HG02973 (cell line): Measurements from ENCODE around the gene BCKDHB.

Experiments used
- ATAC-seq: cut with Tn5 transposase; IDR thresholded peaks from one replicate; pipeline ENCODE4 v1.9.1; 2021; ENCODE audit warnings: moderate library complexity; ENCODE audit not compliant: unreplicated experiment

BCKDHB gene

DNA sequence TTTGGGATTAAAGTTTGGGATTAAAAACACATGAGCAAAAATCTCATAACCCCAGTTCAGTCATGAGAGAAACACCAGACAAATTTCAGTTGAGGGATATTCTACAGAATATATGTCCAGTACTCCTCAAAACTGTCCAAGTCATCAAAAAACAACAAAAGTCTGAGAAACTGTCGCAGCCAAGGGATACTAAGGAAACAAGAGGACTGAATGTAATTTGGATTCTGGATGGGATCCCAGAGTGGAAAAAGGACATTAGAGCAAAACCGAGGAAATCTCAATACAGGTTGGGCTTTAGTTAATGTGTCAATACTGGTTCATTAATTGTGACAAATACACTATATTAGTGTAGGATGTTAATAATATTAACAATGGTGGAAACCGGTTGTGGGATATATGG lies 219.3 kb downstream of the BCKDHB start:
- no peak for ATAC-seq

DNA sequence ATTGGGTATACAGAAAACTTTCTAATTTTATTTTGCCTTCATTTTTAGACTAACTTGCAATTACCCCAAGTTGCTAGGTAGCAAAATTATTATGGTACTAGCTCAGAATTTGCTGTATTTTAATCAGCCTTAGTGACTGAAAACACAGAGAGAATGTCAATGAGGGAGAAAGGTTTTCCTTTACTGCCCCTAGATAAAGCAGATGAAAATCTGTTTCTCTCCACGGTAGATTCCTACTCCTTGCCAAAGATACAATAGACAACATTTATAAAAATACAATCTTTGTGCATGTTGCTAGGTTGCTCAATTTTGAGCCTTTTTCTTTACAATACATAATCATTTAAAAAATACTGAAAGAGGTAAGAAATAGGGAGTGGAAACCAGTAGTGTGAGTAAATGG lies 222.2 kb downstream of the BCKDHB start:
- ATAC-seq: no peak

DNA sequence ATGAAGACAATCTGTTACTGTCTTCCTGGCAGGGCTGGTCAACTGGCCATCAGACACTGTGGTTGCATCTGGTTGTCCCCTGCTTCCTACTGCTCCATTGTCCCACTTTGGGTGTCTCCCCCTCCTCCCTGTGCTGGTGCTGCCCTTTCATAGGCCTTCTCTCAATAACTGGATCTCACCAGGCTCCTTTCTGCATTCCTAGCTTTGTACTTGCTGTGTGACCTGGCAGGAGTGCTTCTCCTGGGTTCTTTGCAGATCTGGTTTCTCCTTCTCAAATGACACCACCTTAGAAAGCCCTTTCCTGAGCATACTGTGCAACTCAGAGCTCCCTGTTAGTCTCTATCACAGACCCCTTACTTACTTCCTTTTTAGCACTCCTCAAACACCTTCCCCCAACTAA lies 223.0 kb downstream of the BCKDHB start:
- no peak for ATAC-seq

DNA sequence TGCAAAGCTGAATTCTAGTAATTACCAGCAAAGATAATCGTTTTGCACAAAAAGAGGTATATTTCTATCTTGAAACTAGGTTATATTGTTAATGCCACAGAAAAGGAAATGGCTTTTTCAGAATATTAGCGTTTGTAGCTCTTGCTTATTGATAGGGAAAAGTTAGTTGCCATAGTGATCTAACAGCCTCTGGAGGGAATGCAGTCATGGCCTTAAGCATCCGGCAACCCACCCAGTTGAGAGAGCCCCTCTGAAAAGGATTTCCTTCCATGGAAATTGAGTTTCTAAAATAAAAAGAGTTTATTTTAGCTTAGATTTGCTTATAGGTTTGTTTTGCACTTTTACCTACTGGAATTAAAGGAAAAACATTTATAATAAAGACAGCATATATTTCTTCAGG lies 224.5 kb downstream of the BCKDHB start:
- ATAC-seq: no peak

DNA sequence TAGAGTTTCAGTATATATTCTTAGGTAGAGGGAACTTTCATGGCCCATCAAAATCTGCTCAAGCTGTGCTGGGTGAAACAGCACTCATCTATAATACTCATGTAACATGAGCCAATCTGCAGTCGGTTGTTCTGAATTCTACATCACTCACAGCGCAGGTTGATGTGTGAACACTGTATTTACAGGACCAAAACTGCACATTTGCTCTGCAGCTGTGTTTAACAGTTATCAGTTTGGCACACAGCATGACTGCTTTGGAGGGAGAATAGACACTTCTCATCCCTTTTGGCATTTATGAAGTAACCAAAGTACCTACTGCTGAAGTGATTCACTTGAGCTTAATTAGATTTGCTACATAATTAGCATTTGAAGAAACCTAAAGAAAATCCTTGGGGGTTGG lies 225.1 kb downstream of the BCKDHB start:
- ATAC-seq: no peak

DNA sequence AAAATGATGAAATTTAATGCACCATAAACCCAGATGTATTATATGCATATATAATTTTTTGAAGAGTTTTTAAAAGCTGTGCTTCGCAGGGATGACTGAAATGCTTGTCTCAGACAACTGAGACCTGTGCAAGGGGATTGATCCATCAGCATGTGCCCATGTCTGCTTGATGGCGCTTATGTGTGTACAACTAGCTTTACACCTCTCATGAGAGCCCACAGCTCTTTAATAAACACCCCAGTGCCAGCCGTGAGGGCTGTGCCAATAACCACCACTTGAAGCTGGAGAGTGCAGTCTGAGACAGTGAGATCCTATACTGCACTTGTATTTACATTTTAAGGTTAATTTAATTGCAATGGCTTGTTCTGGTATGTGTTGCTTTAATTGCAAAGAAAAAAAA lies 225.5 kb downstream of the BCKDHB start:
- ATAC-seq: no peak

DNA sequence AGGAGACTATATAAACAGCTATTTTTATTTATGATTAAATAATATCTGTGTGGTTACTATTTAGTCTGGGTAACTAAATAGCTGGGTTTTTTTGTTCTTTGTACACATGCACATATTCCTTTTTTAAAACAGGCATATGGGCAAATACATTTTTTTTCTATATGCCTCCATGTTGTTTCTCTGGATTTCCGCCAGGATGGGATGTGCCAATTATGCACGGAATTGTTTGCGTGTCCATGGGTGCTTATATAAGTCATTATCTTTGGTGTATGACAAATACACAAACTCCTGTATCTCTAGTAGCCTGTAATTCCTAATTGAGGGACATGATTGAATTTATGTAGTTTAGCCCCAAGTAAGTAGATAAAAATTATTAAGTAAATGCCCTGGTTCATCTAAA lies 226.9 kb downstream of the BCKDHB start:
- ATAC-seq: no peak

DNA sequence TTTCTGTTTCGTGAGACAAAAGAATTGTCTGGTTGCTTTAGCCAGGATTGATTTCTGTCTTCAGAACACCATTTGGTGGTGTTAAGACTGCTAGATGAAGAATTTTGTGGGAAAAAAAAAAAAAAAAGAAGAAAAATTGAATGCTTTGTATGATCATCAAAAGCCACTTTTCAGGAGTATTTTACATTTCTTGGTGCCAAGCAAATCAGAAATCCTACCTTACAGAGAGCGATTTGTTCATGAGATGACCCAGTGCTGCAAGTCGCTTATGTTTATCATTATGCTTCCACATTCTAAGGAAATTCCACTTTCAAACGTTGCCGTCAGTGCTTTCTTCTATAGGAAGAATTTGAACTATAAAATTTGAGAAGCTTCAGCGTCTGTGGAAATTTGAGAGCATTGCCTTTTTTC lies 228.7 kb downstream of the BCKDHB start:
- ATAC-seq: no peak

DNA sequence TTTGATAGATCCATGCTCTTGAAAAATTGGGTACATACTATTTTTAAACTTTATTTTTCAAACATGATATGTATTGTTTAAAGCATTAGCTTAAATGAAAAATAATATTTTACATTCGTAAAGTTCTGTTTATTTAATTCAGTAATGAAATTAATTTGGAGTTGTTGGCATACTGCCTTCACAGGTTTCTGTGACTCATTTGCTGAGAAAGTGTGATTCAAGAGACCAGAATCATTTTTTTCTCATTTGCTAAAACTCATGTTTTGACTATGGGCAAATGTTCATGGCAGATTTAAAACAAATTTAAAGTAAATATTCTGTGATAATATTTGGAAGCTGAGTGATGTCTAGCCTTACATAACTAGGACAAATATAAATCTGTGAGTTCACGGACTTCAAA lies 230.4 kb downstream of the BCKDHB start:
- ATAC-seq: no peak

DNA sequence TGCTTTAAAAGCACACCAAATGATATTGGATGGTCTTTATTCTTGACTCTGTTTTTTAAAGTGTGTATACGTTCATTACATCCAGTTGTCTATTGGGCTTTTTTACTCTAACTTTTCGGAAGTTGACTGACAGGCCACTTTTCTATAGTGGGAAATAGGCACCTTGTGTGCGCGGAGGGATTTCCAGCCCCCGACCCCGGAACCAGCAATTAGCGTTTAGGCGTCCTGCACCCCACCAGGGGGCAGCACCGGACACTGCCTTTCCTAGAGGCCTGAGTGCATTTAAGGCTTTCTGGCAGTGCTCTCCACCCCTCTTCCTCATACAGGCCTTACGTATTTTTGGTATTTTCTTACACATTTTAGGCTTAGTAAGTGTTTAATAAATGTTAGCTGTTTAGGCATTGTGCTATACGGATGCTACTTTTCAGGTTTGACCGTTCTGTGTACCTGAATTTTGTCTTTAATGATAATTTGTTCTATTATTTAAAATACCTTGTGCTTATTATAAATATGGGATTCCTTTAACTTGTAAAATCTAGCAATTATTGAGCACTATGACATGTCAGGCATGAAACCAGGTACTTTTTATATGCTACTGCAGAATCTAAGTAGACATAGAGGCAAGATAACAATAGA lies 231.8 kb downstream of the BCKDHB start:
- ATAC-seq: no peak

DNA sequence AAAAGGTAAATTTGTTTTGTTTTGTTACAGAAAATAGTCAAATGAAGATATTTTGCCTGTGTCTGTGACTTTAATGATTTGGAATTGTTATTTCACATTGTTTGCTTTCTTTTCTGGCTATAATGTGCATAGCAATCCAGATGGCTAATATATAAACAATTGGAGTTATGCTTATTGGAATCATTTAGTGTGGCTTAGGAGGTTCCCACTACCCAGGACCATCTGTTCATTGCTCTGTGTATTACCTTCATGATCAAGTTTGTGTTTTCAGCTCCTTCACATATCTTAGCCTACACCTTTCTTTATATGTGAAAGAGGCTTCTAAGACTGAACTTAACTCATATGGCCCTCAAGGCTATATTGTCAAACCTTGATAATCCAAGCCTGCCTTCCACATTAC lies 232.9 kb downstream of the BCKDHB start:
- no peak for ATAC-seq

DNA sequence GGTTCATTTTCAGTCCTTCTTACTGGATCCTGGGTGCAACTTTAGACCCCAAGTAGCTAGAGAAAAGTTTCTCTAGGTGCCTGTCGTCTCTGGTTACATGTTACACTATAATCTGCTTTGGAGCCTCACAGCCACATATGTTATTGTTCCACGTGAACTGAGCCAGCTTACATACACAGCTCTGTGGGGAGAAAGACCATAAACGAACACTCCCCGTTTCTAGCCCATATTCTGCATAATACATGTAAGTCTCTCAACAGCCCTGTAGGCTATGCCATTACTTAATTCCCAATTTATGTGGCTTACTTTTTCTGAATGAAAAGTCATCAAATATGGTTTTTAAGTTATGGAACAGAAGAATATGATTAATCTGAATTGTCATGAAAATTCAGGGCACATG lies 233.8 kb downstream of the BCKDHB start:
- ATAC-seq: no peak

DNA sequence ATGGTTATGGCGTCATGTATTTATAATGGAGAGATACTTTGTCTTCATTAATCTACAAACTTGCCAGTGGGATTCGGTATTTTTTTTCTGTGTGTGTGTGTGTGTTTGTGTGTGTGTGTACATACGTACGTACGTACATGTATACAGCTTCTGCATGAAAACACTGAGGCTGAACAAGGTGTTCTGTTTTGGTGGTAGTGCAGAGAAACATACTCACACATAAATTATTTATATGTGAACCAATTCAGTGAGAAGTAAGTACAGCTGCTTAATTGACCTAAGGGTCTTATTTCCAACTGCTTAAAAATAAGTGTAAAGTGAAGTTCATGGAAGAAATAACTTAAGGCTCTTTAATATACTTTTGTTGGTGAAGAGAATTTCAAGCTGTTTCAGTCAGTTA lies 234.2 kb downstream of the BCKDHB start:
- ATAC-seq: no peak

DNA sequence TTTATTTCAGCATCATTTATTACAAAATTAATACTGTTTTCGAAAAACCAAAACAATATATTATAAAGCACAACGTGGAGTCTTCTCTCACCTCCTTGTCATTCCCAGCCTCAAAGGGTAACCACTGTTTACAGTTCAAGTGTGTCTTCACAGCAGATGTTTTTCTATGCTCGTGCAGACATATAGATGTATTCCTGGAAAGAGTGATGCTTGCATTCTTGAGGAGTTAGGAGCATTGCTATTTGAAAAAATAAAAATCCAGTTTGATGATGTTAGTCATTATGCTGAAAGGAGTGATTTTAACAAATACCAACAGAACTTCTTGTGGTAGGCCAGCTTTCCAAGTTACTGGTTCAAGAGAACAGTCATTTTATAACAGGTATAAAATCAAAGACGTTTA lies 234.9 kb downstream of the BCKDHB start:
- no peak for ATAC-seq

DNA sequence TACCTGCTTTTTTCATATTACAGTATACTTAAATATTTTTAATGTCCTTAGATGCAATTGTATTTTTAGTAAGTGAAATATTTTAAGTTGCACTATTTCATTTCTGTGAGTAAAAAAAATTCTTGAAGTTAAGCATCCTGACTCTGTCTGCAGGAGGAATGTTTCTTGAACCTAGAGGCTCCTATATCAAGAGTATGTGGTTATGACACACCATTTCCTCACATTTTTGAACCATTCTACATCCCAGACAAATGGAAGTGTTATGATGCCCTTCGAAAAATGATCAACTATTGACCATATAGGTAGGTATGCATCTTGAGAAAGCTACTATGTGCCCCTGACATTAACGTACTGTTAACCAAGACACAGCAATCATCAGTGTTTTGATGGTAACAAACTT lies 237.0 kb downstream of the BCKDHB start:
- no peak for ATAC-seq

DNA sequence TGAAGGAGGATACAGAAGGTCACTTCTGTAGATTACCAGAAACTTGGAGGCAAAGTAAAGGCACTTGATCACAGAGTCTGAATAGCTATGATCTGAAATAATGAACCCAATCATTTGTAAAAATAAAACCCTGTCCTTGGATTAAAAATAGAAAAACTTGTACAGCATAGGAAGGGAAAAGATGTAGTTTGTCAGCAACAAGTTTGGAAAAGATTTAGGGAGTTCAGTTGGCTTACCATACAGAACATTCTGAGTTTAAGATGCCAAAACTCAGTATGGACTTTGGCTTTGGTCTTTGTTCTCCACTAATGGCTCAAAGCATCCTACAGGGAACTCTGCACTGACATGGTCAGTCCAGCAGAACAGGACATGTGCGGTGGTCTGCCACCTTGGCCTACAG lies 240.6 kb downstream of the BCKDHB start:
- ATAC-seq: no peak

DNA sequence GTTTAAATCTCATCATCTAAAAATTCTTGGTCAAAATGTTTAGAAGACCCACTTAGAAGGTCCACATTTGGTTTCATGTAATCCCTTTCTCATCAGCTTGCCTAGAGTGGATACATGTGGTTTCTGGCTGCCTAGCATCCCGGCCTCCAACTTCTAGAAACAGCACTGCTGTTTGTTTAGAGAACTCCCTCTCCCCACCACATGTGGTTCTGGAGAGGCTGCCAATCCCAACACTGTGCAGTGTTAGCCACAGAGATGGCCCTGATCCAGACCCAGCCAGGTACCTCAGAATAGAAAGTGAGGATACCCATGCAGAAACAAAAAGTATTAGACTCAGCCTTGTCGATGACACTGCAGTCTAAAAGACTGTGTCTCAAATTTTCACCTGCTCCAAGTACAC lies 241.8 kb downstream of the BCKDHB start:
- no peak for ATAC-seq

DNA sequence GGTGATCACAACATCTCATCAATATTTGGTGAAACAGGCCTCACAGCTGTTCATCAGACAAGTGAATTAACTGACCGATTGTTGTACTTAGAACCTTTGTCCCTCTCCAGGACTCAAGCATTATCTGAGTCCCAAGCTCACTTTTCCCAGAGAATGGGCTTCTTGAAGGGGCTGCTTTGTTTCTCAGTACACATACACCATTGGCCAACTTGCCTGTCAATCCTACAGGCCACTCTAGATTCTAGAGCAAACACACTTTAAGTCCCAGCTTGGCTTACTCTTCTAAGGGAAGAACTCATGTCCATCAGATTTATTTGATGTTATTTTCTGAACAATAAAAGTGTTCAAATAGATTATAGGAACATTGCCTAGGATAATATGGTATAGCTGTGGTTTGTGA lies 249.5 kb downstream of the BCKDHB start:
- no peak for ATAC-seq

DNA sequence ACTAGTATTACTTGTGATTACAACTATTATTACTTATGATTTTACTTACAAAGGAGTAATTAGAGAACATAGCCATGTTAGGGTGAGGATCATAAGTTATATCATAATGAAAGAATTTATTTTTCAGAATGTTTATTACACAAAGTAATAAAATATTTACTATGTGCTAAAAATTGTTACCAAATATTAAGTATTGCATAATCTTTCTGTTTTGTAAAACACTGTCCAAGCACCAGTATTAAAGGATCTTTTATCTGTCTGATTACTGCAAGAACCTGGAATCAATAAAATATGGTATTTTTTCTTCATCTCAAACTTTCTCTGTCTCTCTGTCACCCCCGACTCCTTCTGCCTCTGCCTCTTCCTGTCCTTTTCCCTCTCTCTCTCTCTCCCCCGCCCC lies 250.1 kb downstream of the BCKDHB start:
- ATAC-seq: no peak

DNA sequence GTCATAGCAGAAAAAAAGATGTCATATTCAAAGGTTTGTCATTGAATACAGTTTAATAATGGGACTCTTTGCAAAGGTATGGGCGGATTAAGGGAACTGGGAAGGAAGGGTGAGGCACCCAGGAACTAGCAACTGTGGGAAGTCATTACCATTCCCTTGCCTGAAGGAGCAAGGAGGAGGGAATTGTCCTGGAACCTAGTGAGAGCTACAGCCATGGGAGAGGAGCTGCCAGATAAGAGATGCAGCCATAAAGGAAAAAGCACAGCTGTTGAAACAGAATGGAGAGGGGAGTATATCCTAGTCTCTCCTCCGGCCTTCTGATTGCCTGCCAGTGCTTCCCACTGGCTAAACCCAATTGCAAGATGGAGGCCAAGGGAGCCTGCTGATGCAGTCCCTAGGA lies 250.6 kb downstream of the BCKDHB start:
- ATAC-seq: no peak

DNA sequence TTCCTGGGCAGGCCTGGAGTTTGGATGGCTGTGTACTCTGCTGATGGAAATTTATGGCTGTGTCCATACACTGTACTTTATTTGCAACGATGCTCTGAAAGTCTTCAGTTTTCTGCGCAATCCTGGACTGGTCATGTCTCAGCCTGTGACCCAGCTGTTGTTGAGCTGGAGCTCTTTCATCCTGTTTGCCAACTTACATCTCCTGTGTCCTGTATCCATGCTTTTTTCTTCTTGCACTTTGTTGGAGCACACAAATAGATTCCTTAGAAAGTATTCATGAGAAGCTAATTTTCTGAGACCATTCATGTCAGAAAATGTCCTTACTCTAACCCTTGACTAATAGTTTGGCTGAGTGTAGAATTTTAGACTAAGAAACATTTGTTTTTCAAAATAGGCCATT lies 251.2 kb downstream of the BCKDHB start:
- ATAC-seq: no peak

DNA sequence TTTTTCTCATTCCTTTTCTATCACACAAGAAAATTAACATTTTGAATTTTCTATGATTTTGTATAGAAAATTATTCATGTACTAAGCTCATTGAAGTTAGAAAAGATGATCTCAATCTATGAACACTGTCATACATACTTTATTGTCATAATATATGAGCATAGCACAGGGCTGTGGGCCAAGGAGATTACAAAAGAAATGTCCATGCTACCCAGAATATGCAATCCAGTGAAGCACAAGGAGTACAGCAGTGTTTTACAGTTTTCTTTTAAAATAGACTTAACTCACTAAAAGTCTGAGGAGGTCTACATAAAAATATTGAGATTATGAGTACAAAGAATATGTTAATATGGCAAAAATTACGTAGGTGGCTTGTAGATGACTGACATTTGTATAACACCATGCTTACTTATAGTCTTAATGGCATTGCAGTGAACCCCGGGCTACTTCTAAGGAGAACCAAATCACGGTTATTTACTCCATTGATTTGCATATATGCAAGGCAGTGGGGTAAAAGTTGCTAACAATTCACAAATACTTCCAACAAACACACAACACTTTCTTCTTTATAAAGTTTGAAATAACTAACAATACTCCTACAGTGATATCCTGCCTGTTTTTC lies 257.1 kb downstream of the BCKDHB start:
- ATAC-seq: no peak

DNA sequence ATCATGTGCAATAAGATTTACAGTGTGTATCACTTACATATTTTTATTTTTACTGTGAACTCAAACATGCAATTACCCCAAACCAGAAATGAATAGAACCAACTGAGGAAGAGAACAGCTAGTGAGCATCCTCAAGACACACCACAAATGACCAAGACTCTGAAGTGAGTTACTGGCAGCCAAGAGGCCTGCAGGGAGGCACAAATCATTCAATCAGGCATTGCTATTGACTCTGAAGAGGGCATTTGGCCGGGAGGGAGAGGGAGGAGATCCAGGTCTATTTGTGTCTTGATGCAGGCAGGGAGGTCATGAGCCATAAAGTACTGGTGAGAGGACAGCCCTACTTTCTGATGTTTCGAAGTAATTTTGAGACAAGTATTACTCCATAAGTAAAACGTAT lies 257.7 kb downstream of the BCKDHB start:
- ATAC-seq: no peak
